Activated CD8-positive, alpha-beta memory T cell treated with anti-CD3 and anti-CD28 coated beads, Interleukin-2, amount 50 U/mL, for 1 hour (primary cell): ENCODE results near the gene HEATR9.

ENCODE experiments used
- DNase-seq: peaks from one replicate; pipeline ENCODE4 v3.0.0-alpha.2; 2020; ENCODE audit errors: extremely low read depth

HEATR9 gene

DNA sequence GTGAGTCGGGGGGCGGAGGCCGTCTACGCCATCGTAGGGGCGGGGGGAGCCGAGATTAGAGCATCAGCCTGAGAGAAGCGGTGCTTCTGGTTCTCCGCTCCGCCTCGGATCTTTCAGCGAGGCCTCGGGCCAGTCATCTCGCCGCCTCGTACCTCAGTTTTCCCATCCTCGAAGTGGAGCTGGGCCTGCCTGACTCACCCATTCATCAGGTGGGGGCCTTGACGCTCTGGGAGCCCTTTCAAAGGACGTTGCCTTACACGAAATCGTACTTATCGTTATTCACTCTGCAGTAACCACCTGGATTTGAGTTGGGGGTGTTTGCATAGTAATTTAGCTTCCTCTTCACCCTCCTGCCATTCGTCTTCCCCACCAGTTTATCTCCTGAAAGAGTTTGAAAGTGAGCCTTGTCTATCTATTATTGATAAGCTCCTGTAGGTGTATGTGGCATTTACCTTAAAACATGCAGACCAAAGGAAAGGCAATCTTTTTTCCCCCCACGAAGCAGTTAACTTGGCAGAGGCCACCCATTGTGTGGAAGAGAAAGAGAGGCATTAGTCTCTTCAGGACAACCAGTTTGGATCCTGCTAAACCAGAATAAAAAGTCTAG, 58.7 kb downstream of the HEATR9 start:
- DNase-seq = no peak

DNA sequence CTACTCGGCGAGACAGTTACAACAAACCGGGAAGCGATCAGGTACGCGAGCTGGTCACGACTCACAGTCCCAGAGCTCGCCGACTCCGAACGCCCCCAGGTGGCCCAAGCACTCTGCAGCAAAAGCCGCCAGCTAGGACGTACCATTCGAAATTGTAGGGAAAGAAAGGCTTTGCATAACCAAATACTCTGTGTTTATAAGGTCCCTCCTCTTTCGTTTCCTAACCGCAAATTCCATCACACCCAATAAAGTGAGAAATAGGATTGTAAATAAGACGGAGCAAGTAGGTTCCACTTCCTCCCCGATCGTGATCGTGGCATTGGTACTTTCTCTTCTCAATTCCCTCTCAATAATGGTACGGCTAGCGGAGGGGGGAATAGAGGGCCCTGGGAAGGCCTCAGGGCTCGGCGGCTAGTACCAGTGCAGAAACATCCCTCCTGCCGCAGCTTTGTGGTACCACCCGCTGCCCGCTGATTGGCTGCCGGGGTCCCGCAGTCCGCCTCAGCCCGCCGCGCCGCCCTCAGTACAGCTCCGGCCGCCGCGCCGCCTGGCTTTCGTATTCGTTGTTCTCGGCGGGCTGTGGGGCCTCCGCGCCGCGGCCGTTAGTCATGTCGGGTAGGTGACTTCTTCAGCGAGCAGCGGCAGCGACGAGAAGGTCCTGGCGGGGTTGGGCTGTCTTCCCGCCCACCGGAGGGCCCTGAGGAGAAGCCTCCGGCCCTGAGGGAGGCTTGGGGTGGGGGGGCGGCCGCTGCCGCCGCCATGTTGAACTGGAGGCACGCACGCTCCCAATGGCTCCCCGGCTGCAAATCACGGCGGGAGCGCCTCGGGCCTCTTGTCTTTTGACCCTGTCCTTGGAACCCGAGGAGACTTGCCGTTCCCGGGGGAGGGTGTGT, 59.5 kb downstream of the HEATR9 start, which contains the start of gene TAF15:
TSS of gene TAF15 (plus strand) at position 523 of the 893 bp plus-strand sequence. CDS start at position 609, 86 bp downstream.
- peak; percentile 85 for DNase-seq

DNA sequence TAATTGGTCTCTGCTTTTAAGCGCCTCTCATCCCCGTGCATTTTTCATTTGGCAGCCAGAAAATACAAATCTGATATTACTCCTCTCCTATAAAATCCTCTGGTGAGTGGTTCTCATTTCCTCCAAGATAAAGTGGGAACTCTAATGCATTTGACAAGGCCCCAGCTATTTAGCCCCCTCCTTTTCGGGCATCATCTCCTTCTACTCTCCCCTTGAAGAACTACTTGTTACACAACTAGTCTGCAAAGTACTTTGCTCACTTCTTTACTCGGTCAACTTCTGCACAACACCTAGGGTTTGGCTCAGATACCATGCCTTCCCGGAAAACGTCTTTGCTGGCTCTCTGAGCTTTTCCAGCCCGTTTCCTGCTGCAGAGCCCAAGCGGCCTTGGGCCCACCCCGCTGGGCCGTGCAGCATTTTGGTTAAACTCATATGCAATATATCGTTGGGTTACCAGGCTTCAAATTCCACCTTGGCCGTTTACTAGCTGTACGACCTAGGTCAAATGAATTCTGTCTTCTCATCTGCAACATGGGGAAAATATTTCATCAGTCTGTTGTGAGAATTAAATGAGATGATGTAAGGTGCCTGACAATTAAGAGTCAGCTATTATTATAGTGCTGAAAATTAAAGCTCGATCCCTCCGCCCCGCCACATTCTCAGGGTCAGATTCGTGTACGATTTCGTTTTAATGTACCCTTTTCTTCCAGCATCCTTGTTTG, 60.3 kb downstream of the HEATR9 start:
- DNase-seq = no peak

DNA sequence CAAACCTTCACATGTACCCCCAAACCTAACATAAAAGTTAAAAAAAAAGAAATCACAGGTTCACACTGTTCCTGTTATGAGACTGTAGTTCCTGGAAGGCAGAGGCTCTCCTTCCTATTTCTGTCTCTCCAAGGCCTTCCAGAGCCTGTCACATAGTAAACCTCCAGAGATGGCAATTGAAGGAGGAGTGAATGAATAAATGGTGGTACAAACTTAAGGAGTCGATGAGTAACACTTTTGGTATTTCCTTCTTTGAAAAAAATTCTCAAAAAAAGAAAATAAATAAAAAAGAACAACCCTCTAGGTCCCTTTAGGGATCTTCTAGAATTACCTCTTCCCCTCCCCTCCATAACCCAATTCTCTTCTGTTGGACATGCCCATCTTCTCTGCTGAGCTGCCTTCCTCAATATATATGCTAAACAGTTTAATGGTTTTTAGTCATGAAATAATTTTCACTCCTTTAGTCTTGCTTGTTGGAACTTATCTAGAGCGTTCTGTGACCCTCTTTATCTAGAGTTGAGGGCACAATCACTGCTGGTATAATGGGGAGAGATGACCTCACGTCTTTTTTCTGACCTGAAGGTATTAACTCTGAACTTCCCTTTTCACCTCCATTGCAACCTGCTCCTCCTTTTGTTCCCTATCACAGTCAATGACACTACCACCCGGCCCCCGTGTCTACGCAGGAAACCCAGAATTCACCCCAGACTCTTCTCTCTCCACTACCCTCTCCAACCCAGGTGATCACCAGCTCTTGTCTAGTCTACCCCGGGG, 61.1 kb downstream of the HEATR9 start:
- no peak for DNase-seq
